T-helper 22 cell (primary cell): Measurements from ENCODE around the gene KRTAP3-3.
"Not testable (repeated sequence)": the region's sequence is repeated elsewhere in the genome, so short reads cannot be mapped to it uniquely, and the experiment has no call there.

Experiments used
- DNase-seq: peaks from one replicate; pipeline ENCODE4 v3.0.0-alpha.2; 2020; ENCODE audit warnings: low read depth

KRTAP3-3 gene

DNA sequence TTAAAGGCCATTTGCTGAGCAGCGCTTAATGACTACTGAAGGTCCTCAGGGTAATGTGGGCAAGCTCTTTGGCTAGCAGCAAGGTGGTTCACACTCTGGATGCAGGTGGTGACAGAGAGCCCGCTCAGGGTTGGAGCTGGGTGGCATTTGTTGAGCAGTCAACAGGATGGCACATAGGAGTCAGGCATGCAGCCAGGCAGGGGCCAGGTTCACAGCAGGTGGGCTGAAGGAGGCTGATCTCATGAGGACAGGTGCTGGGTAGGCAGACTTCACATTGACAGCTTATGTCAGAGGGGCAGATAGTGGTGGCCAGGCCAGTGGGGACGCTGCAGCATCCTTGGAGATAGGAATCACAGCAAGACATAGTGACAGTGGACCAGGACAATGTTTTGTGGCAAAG lies 10.4 kb upstream of the KRTAP3-3 start:
- no peak for DNase-seq

DNA sequence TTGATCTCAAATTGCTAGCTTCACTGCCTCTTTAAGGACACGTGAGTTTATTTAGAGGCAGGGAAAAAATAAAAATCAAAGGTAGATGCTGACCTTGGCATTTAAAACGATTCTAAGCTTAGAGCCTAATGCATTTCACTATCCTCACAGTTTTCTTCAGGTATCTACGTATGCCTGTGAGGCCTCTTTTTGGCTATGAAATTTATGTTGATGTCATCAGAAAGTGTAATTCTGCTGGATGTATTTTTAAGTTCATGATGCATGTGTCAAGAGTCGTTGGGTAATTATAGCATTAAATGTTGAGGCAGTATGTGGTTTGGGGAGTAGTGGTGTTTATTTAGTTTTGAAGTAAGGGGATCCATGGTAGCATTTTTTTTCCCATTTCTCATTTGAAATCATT lies 10.0 kb upstream of the KRTAP3-3 start:
- DNase-seq = no peak

DNA sequence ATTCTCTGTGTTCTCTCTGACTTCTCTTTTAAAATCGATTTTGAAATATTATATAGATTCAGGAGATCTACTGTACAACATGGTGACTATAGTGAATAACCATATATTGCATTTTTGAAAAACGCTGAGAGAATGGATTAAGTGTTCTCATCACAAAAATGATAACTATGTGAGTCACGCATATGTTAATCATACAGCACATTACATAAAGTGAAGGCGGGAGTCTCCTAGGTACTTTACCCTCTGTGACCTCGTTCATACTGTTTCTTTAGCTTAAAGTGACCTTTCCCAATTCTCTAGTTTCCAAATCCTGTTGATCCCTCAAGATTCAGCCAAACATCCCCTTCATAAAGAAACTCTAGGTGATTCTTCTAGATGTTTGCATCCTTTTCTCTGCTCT lies 8.8 kb upstream of the KRTAP3-3 start:
- DNase-seq = no peak

DNA sequence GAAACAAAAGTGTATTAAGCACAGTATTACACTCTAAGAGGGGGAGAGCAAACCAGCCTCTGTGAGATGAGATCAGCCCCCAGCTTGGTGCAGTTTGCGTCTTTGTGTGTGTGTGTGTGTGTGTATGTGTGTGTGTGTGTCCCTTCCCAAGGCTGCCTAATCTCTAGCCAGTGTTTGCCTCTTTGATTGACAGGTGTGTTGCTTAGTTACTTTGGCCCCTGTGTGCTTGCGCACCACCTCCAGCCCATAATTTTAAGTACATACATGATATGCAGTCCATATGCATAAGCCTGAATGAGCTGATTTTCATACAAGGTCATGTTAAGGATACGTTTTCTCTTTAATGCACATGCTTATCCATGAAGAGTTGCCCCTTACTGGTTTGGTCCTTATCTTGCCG lies 7.8 kb upstream of the KRTAP3-3 start:
- DNase-seq = no peak

DNA sequence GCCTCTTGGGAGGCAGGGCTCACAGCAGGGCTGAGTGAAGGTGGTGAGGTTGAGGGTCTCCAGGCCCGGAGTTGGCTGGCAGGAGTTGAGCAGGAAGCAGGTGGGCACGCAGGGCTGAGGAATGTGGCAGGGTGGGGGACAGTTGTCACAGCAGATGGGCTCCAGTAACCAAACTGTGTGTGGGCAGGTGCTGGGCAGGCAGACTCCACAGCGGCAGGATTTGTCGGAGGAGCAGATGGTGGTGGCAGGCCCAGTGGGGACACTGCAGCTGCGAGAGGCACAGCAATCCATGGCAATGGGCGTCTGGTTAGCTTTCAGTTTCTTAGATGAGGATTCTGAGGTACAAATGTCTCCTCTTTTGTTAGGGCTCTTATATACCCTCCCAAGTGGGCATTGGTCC lies 5.6 kb upstream of the KRTAP3-3 start, which contains the start of gene KRTAP3-2:
Gene KRTAP3-2 (minus strand): TSS at position 344 of the 400 bp plus-strand sequence. CDS start 53 bp downstream, at position 291.
- not testable (repeated sequence) for DNase-seq

DNA sequence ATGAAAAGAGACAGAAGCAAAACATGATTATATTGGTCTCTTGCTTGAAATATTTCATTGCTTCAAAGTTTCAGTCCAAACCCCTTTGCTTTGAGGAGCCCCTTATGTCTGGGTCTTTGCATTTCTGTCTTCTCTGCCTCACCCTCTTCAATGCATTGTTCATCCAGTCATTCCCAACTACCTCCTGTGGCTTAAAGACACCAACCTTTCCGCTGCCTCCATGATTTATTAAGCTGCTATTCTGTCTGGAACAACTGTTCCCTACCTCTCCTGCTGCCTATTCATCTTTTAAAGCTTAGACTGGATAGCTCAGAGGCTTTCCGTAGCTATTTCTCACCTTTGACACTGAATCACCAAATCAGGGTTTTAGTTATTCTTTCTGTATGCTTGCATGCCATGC lies 3.4 kb upstream of the KRTAP3-3 start:
- no peak for DNase-seq

DNA sequence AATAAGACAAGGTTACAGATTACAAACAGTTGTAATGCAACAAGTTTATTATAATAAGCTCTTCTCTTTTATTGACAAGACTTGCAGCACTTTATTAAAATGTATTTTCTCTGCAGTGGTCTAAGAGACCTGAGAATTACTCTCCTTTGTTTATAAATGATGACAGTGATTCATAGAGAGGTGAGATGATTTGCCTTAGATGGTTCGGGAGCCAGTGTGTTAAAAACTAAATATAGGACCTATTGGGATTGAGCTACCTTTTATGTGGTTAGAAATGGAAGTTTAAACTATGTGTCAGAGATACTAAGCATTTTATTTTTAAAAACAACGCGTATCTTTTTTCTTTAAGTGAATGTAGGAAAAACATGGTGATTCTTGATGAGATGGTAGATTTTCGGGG lies 2.9 kb upstream of the KRTAP3-3 start:
- no peak for DNase-seq

DNA sequence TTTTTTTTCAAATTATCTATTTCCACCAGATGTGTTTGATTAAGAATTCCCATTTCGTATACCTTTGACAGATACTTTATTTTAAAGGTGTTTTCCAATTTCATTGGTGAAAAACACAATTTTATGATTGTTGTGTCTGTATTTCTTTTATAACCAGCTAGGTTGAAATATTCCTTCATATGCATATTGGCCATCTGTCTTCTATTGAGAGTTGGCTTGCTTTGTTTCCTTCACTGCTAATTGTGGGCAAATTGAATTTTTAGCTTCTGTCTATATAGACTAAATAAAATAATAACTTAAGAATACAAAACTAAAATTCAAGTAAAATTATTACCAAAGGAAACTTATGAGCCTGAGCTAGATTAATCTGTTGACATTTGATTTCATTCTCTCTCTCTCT lies 1.2 kb upstream of the KRTAP3-3 start:
- no peak for DNase-seq

DNA sequence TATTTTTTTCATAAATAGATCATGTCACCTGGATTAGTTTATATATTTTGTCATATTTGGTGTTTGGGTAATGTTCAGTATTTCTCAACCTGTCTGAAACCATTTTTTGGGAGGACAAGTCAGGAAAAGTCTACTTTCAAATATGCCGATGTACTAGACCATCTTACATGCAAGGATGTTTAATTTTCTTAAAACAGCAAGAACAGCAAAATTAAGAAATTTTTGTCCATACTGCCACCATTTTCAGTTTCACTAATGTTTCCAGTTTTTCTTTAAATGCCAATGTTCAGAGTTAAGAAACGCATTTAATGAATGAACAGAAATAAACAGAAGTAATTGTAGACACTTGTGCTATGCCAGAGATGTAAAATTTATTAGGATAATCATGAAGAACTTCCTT lies 880 bp downstream of the KRTAP3-3 start:
- no peak for DNase-seq

DNA sequence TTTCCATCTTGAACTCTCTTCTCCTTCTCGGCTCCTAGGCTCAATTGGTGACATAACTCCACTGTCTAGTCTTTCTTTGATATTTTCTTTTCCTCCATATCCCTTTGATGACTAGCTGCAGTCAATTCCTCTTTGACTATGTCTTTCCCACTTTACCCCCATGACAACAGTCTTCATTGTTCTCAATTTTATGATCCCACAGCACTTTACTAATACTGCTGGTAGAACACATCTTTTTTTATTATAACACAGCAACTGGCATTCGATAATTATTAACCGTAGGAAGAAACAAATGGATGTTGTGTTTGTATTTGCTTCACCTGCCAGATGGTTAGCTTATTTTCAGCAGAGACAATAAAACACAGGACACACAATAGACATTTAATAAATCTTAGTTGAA lies 1.3 kb downstream of the KRTAP3-3 start:
- DNase-seq = no peak

DNA sequence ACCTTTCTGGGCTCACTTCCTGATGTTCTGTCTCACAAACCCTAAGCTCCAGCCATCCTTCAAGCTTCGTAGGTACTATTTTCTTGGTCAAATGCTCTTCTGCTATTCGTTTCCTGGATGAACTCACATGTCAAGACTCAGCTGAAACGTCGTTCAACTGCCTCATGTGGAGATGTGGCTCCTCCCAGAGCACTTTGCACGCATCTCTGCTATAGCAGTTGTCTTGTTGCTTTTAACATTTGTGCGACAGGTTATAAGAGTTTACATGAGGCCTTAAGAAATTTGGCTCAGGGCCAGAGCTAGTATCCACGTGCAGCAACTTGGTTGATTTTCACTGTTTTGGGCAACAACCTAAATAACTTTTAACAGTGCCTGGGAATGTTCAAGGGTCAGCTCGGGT lies 7.0 kb downstream of the KRTAP3-3 start:
- no peak for DNase-seq

DNA sequence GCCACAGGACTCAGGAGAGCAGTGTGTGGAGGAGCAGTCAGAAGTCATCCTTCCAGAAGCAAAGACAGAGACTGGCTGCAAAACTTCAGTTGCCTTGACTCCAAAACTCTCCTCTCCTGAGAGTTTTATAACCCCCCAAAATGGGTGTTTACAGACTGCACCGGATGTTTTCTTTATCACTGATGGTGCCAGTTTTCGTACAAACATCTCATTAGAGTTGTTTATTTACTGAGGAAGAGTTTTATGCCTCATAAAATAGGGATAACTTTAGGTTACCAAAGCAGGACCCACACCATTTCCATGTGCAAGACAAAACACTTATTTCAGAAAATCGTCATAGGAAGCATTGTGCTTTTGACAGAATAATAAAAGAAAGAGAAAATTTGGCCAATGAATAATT lies 9.7 kb downstream of the KRTAP3-3 start, which contains the start of gene KRT40:
Gene KRT40 (minus strand): TSS at position 101 of the 400 bp plus-strand sequence. CDS start 53 bp downstream, at position 48.
- no peak for DNase-seq

DNA sequence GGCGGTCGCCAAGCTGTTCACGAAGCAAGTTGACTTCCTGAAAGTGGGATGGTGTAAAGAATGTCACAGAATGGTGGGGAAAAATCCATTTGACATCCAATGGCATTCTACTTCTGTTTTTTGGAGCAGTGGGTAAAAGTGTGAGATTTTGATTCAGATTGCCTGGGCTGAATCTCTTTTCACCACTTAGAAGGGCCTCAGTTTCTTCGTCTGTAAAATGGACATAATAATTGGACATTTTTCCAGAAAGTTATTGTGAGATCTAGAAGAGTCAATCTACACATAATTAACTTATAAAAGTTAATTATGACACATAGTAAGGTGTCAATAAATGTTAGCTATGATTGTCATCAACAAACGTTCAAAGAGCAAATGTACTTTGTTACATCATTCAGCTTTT lies 12.8 kb downstream of the KRTAP3-3 start:
- DNase-seq = no peak

DNA sequence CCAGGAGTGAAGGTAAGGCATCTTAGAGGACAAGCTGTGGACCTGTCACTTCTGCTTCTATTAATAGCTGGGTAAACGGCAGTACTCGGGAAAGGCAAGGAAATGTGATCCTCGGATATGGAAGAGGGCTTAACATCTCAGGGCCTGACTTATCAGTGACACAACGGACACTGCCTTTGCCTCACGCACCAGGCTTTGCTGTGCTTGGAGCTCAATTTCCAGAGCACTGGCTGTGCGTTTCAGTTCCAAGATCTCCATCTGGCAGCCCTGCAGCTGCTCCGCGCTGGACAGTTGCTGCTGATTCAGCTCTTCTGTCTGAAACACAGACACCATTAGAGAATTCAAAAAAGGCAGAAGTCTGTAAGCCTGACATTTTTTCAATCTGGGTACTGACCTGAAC lies 13.4 kb downstream of the KRTAP3-3 start:
- DNase-seq = no peak

DNA sequence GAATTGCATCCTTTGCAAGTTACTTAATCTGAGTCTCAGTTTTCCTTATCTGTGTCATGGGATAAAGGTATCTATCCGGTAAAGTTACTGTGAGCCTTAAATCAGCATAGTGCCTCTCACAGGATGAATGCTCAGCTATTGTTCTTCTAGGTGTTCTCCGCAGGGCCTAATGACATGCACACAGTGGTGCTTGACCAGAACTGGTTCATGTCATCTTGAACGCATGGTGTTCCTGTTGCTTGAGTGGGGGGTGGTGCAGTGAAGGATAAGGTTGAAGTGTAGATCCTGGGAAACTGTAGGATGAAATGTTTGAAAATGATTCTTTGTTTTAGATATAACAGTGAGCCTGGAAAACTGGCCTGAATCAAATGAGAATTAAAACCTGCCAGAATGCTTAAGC lies 13.8 kb downstream of the KRTAP3-3 start:
- DNase-seq = no peak

DNA sequence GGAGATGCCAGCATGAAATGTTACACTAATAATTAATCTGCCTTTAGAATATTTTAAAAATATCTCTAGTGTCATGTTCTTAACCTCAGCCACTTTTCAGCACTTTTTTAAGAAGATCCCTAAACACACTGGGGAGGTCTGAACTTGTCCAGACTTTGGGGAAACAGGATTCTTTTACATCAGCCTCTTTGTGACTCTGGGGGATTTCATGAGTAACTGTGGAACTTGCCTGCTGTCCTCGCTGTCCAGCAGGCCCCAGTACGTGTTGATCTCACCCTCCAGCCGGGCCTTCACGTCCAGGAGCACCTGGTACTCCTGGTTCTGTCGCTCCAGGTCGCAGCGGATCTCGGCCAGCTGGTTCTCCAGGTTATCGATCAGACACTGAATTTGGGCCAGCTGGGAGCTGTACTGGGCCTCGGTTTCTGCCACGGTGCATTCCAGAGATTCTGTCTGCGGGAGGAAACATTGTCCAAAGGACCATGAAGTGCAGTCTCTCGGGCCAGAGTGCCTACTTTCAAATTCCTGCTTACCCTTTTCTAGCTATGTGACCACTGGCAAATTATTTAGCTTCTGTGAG lies 15.3 kb downstream of the KRTAP3-3 start:
- DNase-seq = no peak

DNA sequence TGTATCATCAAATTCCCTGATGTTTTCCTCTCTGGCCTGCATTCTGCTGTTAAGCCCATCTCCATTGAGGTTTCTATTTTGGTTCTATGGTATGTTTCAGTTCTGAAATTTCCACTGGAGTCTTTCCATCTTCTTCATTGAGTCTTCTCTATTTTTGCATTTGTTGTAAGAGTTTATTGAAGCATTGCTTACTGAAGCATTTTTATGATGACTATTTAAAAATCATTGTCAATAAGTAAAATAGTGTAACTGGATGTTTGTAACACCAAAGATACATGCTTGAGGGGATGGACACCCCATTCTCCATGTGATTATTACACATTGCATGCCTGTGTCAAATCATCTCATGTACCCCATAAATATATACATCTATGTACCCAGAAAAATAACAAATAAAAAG lies 18.4 kb downstream of the KRTAP3-3 start:
- no peak for DNase-seq

DNA sequence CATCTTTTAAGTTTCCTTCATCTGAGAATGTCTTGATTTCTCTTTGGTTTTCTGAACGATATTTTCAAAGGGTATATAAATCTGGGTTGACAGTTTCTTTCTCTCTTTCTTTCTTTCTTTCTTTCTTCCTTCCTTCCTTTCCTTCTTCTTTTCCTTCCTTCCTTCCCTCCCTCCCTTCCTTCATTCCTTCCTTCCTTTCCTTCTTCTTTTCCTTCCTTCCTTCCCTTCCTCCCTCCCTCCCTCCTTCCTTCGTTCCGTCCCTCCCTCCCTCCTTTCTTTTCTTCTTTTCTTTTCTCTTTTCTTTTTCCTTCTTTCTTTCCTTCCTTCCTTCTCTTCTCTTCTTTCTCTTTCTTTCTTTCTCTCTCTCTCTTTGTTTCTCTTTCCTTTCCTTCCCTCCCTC lies 19.6 kb downstream of the KRTAP3-3 start:
- no peak for DNase-seq

DNA sequence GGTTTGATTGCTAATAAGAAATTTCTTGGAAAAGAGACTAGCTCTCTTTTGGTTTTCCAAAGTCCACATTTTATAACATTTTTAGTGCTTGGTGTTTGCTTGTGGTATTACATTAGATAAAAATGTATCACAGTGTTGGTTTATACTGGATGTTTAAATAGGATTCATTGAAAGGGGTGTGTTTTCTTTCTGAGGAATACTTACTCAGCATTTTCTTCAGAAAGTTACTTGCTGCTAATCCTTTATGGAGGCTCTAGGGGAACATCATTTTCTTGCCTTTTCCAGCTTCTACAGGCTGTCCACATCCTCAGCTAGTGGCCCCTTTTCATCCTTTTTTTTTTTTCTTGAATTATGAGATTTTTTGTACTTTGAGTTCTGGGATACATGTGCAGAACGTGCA lies 26.4 kb downstream of the KRTAP3-3 start:
- no peak for DNase-seq

DNA sequence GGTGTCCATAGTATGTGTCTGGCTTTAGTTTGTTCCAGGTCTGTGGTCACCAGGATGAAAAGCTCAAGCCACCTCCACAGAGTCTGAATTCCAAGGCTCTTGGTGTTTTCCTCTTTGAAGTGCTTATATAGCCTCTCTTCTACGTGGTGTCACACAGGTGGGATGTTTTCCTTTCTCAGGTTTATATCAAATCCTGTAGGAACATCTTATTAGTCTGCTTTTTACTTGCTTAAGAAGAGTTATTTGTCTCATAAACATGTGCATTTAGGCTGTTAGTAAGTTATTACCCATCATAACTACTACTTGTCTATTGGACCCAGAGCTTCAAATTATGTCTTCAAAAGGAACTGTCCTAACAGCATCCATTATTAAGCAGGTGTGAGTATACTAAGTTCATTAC lies 27.1 kb downstream of the KRTAP3-3 start, which contains the start of gene KRT39:
Gene KRT39 (minus strand): TSS at position 101 of the 400 bp plus-strand sequence. CDS start 92 bp downstream, at position 9.
- DNase-seq = no peak

DNA sequence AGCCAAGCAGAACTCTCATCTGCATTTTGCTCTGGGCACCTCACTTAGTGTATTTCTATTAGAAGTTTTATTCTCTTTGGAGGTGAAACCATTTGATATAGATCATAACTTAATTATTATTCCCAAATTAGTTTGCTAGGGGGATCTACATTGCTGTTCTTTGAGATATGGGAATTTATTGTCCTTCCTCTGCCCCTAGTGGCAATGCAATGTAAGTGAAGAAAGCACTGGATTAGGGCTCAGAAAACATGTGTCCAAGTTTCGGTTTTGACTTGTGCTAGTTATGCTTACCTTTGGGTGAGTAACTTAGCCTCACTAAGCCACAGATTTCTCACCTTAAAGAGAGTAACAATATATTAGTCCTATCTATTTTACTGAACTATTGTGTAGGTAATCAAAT lies 30.1 kb downstream of the KRTAP3-3 start:
- no peak for DNase-seq

DNA sequence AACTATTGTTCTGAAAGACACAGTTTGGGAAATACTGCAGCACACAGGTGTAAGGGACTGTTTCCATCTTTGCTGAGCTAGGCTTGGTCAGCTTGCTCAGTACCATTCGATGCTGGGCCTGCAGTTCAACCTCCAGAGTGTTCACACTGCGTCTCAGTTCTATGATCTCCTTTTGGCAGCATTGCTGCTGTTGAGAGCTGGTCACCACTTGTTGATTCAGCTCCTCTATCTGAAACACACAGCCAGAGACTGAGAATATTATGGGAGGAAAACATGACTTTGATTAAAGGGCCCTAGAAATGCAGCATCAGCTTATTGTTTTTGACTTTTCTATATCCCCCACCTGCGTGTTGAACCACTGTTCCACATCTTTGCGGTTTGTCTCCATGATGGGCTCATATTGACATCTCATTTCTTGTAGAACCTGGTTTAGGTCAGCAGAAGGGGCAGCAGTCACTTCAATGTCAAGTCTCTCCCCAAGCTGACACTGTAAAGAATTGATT lies 31.9 kb downstream of the KRTAP3-3 start:
- no peak for DNase-seq

DNA sequence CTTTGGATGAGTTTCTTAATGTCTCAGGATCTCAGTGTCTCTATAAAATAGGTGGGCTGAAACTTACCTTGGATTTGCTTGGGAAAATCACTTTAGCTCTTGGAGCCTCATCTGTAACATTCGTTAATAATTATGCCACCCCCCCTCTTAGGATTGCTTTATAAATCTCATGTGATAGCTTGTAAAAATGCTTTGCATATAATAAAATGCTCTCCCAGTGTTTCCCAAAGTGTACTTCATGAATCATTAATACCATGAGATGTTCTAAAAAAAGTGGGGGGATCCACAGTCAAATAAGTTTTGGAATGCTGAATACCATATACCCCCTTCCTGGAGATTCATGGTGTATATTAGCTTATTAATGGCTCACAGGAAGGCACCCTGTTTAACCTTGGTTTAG lies 32.4 kb downstream of the KRTAP3-3 start:
- DNase-seq = no peak

DNA sequence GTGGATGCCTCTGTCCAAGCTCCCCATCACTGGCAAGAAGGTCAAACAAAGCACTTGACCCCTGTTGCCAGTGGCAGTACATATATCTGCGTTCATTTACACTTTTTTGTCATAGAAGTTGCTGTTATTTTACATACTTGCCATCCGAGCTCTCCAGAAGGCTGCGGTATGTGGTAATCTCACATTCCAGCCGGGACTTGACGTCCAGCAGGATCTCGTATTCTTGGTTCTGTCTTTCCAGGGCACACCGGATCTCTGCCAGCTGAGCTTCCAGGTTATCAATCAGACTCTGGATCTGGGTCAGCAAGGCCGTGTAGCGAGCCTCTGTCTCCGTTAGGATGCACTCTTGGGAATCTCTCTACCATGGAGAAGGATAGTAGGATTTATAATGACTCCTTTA lies 33.8 kb downstream of the KRTAP3-3 start:
- DNase-seq = no peak
